C4-2B (cell line): ENCODE measurements around the gene NISCH.
A peak's percentile ranks its signal among the peaks of the same experiment; 100 is the strongest.

Source experiments
- ZFX ChIP-seq: fragments of 450-650 bp; IDR thresholded peaks from 2 replicates; pipeline ENCODE4 v1.6.1; 2017
- TF ChIP-seq, protein P1 (sequence below): fragments of 450-650 bp; conservative IDR thresholded peaks from 2 replicates; pipeline ENCODE4 v1.5.1; 2017; ENCODE audit warnings: mild to moderate bottlenecking

DNA sequence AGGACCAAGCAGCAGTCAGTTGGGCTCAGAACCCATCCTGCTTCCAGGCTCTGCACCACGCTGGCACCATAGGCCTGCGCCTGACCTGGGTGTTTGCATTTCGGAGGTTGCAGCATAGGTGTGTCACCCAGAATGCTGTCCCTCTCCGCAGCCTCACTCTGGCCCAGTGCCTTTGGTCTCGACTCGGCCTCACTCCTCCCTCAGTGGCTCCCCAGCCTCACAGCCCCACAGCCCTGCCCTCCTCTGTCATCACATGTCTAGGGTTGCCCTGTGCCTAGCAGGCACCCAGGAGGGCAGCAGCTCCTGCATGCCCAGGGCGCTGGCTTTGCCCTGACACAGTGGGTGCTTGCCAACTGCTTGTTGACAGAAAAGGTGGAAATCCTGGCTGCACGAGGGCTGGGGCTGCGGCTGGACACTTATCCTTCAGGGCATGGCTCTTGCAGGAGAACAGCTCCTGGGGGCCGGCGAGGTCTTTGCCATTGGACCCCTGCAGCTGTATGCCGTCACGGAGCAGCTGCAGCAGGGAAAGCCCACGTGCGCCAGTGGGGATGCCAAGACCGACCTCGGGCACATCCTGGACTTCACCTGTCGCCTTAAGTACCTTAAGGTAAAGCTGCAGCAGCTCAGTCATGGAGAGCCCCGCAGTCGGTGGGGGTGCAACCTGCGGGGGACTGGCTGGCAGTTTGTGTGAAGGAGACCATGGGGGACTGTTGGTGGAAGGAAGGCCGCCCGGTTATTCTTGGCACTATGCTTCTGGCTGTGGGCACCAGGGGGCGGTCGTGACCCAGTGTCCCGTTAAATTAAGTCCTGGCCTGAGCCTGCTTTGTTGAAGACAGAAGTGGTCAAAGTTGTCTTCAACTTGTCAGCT is 16.2 kb downstream of the NISCH start:
- TF ChIP-seq, protein P1, sequence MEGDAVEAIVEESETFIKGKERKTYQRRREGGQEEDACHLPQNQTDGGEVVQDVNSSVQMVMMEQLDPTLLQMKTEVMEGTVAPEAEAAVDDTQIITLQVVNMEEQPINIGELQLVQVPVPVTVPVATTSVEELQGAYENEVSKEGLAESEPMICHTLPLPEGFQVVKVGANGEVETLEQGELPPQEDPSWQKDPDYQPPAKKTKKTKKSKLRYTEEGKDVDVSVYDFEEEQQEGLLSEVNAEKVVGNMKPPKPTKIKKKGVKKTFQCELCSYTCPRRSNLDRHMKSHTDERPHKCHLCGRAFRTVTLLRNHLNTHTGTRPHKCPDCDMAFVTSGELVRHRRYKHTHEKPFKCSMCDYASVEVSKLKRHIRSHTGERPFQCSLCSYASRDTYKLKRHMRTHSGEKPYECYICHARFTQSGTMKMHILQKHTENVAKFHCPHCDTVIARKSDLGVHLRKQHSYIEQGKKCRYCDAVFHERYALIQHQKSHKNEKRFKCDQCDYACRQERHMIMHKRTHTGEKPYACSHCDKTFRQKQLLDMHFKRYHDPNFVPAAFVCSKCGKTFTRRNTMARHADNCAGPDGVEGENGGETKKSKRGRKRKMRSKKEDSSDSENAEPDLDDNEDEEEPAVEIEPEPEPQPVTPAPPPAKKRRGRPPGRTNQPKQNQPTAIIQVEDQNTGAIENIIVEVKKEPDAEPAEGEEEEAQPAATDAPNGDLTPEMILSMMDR, result peak; percentile 89
- no peak for TF ChIP-seq ZFX
